ENCODE measurements around the gene STX17. TPM values are rescaled to one million over a fixed set of nuclear protein-coding genes. Genes with fewer than 3 reads are reported as not detected.

STX17 gene
- total RNA-seq, 1 donor = 35.0 TPM

- TF ChIP-seq CTCF (IDR thresholded peaks at IDR 0.05; ENCODE audit: insufficient read depth, low read depth, low read length) = no peak
- H3K4me3 ChIP-seq (ENCODE audit: low read depth, low read length) = no peak overlapping the region
- DNase-seq (ENCODE audit: low read depth) = no peak
Measured at GRCh38 chr9:100019541-100019940, 113.1 kb downstream of the STX17 start.

Other genes starting within 250 kb of the STX17 start
- gene NR4A3, start 84.8 kb upstream of the STX17 start, total RNA-seq = under 0.01 TPM in 2 replicates
- 12.2 and 22.0 TPM in 2 replicates for gene ERP44, start 192.3 kb downstream of the STX17 start, total RNA-seq
- gene INVS, start 192.6 kb downstream of the STX17 start, total RNA-seq = 25.8 and 37.1 TPM in 2 replicates

All from fibroblast of villous mesenchyme (primary cell).